ENCODE data around the gene TMEM266.

GRCh38 chr15:76233921-76234320 is 174.1 kb downstream of the TMEM266 start:
- TF ChIP-seq CTCF (conservative IDR thresholded peaks at IDR 0.05; ENCODE audit: low read depth, low read length) = no peak
- TF ChIP-seq RAD21 (IDR thresholded peaks at IDR 0.05; ENCODE audit: low read length) = no peak
- no peak for TF ChIP-seq RCOR1 (IDR thresholded peaks at IDR 0.05; ENCODE audit: insufficient replicate concordance, low read length)
- no peak for TF ChIP-seq POLR2A (IDR thresholded peaks at IDR 0.05; ENCODE audit: low read depth, low read length)
- no peak for TF ChIP-seq ELK1 (IDR thresholded peaks at IDR 0.05; ENCODE audit: borderline replicate concordance, low read depth, low read length)
- TF ChIP-seq MAZ (IDR thresholded peaks at IDR 0.05; ENCODE audit: borderline replicate concordance, low read depth, low read length) = no peak
- no peak for TF ChIP-seq FOS (IDR thresholded peaks at IDR 0.05; ENCODE audit: low read depth, low read length)
- TF ChIP-seq SMC3 (IDR thresholded peaks at IDR 0.05; ENCODE audit: low read depth, low read length) = no peak
- TF ChIP-seq USF2 (IDR thresholded peaks at IDR 0.05; ENCODE audit: low read depth, low read length) = no peak
